Subcutaneous adipose tissue (tissue), 4 donors: ENCODE data around the gene CADM4. TPM values are rescaled to one million over a fixed set of nuclear protein-coding genes. Genes with fewer than 3 reads are reported as not detected.

Experiments used
- CTCF ChIP-seq: fragments of 450-650 bp; IDR thresholded peaks from one replicate; pipeline ENCODE4 v1.5.1; 2016; ENCODE audit warnings: low read depth, mild to moderate bottlenecking, control low read depth, antibody characterized with exemption, moderate library complexity
- total RNA-seq, 4 donors: library from RNA; depleted of rRNA; stranded (reverse); fragments of >200 nt; gene quantifications; one replicate each; pipeline ENCODE4 v1.1.0, GENCODE V29; 2016

CADM4 gene
- total RNA-seq, 4 donors from 2014 or later = 0.57 to 31.9 (median 0.92) TPM

DNA sequence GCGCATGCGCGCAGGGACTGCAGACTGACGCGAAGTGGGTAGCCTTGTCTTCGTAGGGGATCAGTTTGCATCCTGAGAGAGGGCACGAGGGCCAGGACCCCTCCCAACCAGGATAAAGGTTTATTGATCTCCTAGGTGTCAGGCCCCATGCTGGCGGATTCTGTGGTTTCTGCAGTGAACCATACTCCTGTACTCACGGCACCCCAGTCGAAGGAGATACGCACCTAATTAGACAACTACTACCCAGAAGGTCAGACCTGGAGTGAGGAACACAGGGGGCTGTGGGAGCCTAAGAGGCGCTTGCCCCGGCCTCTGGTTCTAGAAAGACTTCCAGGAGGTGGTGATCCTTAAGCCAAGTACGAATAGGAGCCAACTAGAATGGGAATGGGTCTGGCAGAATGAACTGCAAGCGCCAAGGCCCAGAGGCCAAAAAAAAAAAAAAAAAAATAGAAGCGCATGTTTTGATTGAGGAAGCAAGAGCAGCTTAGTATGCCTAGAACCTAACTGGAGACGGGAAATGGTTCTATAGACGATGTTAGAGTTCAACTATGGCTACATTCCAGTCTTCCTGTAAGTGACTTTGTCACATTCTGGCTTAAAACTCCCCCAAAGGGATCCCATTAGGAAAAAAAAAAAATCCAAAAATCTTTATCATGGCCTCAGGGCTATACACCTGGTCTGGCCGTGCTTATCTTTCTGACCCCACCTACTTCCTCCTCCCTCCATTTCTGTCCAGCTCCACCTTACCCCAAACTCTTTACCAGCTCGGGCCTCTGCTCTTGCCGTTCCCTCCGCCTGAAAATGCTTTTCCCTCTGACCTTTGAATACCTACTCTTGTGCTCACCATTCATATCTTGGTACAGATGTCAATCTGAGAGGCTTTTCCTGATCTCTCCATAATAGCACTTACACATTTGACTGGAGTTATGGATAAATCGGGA is 19.3 kb downstream of the CADM4 start:
- no peak for TF ChIP-seq CTCF

GRCh38 chr19:43619262-43620060 is 20.2 kb downstream of the CADM4 start, which contains the start of gene ZNF428:
TSS of gene ZNF428 (minus strand) at chr19:43619629. CDS start at chr19:43614304, 5,325 bp downstream.
- TF ChIP-seq CTCF = no peak

DNA sequence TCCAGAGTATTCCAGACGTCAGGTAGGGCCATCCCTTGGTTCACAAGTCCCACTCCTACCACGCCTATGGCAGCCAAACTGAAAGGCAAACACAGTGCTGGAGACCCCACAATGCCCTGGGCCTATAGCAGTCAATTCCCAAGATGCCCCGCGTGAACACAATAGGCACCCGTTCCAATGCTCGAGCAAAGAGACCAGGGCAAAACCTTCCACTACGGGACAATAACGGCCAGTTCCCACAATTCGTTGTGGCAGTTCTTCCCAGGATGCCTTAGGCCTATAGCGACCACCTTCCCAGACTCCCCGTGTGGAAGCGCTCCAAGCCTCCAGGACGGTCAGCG is 20.8 kb downstream of the CADM4 start:
- no peak for TF ChIP-seq CTCF

DNA sequence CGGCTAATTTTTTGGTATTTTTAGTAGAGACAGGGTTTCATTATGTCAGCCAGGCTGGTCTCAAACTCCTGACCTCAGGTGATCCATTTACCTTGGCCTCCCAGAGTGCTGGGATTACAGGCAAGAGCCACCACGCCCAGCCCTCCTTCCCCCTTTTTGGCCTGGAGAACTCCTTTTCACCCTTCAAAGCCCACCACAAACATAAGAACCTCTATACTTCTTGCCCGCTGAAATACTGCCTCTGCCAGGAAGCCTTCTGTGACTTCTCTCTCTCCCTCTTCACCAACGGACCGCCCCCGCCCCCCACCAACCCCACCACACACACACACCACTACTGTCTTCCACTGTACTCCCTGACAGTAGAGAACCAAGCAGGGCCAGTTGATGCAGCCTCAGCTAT is 22.7 kb downstream of the CADM4 start:
- no peak for TF ChIP-seq CTCF

GRCh38 chr19:43616306-43616705 is 23.3 kb downstream of the CADM4 start:
- TF ChIP-seq CTCF = no peak

- no peak for TF ChIP-seq CTCF
Measured at GRCh38 chr19:43612374-43612773, 27.3 kb downstream of the CADM4 start.

DNA sequence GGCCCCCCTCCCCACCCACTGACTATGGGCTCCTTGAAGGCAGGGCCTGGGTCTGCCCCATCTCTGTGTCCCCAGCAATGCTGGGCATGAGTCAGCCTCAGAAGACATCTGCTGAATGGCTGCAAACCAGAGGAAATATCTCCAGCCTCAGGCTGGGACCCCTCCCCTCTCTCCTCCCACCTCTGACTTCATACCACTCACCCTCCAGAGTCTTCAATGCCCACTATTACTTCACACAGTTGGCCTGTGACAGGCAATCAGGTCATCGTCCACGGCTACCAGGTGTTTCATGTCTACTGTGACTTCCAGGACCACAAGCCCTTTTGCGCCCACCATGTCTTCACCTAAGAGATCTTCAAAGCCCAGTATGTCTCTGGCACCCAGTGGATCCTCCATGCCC is 27.9 kb downstream of the CADM4 start, which contains the start of gene SRRM5:
Gene SRRM5 (plus strand): TSS at position 301 of the 400 bp plus-strand sequence. CDS start 34 bp downstream, at position 335.
- no peak for TF ChIP-seq CTCF
